ENCODE data around the gene FOXD3.
"Not testable (repeated sequence)": the region's sequence is repeated elsewhere in the genome, so short reads cannot be mapped to it uniquely, and the experiment has no call there.

The FOXD3 gene

GRCh38 chr1:63352736-63353135, 30.4 kb downstream of the FOXD3 start:
- H3K9me3 ChIP-seq (replicated peaks; ENCODE audit: insufficient read depth, low read length) = no peaks in the 10 kb centered on the region

GRCh38 chr1:63356234-63356633, 33.9 kb downstream of the FOXD3 start:
- H3K4me2 ChIP-seq (ENCODE audit: low read depth, low read length); H3K79me2 ChIP-seq (ENCODE audit: low read length); H3K4me3 ChIP-seq (ENCODE audit: low read length); H3K36me3 ChIP-seq (replicated peaks; ENCODE audit: insufficient read depth, low read length); H3K27ac ChIP-seq (ENCODE audit: low read length); H3F3A ChIP-seq (ENCODE audit: insufficient read depth, low read length); DNase-seq; H4K20me1 ChIP-seq (ENCODE audit: insufficient read depth, low read length); H2AFZ ChIP-seq (ENCODE audit: low read length); H3K9me3 ChIP-seq (replicated peaks; ENCODE audit: insufficient read depth, low read length); H3K27me3 ChIP-seq (replicated peaks; ENCODE audit: insufficient read depth, low read length); H3K9ac ChIP-seq (ENCODE audit: low read length); H3K9me2 ChIP-seq (replicated peaks; ENCODE audit: insufficient read depth, low read length); H3K4me1 ChIP-seq (ENCODE audit: low read length): not testable (repeated sequence)

More at GRCh38 chr1:63352736-63353135, 30.4 kb downstream of the FOXD3 start:
- no peaks in the 10 kb centered on the region for H4K20me1 ChIP-seq (ENCODE audit: insufficient read depth, low read length)
- H3K27me3 ChIP-seq (replicated peaks; ENCODE audit: insufficient read depth, low read length) = no peaks in the 10 kb centered on the region
- no peaks in the 10 kb centered on the region for H3F3A ChIP-seq (ENCODE audit: insufficient read depth, low read length)
- H3K4me2 ChIP-seq (ENCODE audit: low read depth, low read length) = no peak overlapping the region
- no peak for DNase-seq
- no peaks in the 10 kb centered on the region for H3K79me2 ChIP-seq (ENCODE audit: low read length)
- no peak overlapping the region for H3K4me3 ChIP-seq (ENCODE audit: low read length)
- H2AFZ ChIP-seq (ENCODE audit: low read length) = no peak overlapping the region
- H3K27ac ChIP-seq (ENCODE audit: low read length) = no peak overlapping the region
- TF ChIP-seq EZH2 (optimal IDR thresholded peaks at IDR 0.05; ENCODE audit: low read depth, low read length) = no peak
- no peak for TF ChIP-seq EZH2phosphoT487 (IDR thresholded peaks at IDR 0.05; ENCODE audit: low read length)
- TF ChIP-seq CTCF (IDR thresholded peaks at IDR 0.05; ENCODE audit: low read length) = no peak
- H3K4me1 ChIP-seq (ENCODE audit: low read length) = no peaks in the 10 kb centered on the region
- no peak overlapping the region for H3K9ac ChIP-seq (ENCODE audit: low read length)
- H3K9me2 ChIP-seq (replicated peaks; ENCODE audit: insufficient read depth, low read length) = no peaks in the 10 kb centered on the region
- H3K36me3 ChIP-seq (replicated peaks; ENCODE audit: insufficient read depth, low read length) = no peaks in the 10 kb centered on the region

GRCh38 chr1:63359561-63359960, 37.2 kb downstream of the FOXD3 start:
- no peak overlapping the region for H2AFZ ChIP-seq (ENCODE audit: low read length)
- H3K4me1 ChIP-seq (ENCODE audit: low read length) = no peaks in the 10 kb centered on the region
- DNase-seq = no peak
- H3K79me2 ChIP-seq (ENCODE audit: low read length) = no peaks in the 10 kb centered on the region
- no peaks in the 10 kb centered on the region for H4K20me1 ChIP-seq (ENCODE audit: insufficient read depth, low read length)
- no peaks in the 10 kb centered on the region for H3K27me3 ChIP-seq (replicated peaks; ENCODE audit: insufficient read depth, low read length)
- no peak overlapping the region for H3K9ac ChIP-seq (ENCODE audit: low read length)
- TF ChIP-seq CTCF (IDR thresholded peaks at IDR 0.05; ENCODE audit: low read length) = no peak
- no peak for TF ChIP-seq EZH2phosphoT487 (IDR thresholded peaks at IDR 0.05; ENCODE audit: low read length)
- no peak for TF ChIP-seq EZH2 (optimal IDR thresholded peaks at IDR 0.05; ENCODE audit: low read depth, low read length)
- no peaks in the 10 kb centered on the region for H3K36me3 ChIP-seq (replicated peaks; ENCODE audit: insufficient read depth, low read length)
- H3K4me2 ChIP-seq (ENCODE audit: low read depth, low read length) = no peak overlapping the region
- H3F3A ChIP-seq (ENCODE audit: insufficient read depth, low read length) = no peaks in the 10 kb centered on the region
- no peaks in the 10 kb centered on the region for H3K9me2 ChIP-seq (replicated peaks; ENCODE audit: insufficient read depth, low read length)
- H3K4me3 ChIP-seq (ENCODE audit: low read length) = no peak overlapping the region
- H3K27ac ChIP-seq (ENCODE audit: low read length) = no peak overlapping the region
- H3K9me3 ChIP-seq (replicated peaks; ENCODE audit: insufficient read depth, low read length) = no peaks in the 10 kb centered on the region

GRCh38 chr1:63362073-63362472, 39.7 kb downstream of the FOXD3 start:
- DNase-seq = no peak
- peaks cover 3% of the 10 kb centered on the region; the same call in 1 of the 2 replicates for H3K4me1 ChIP-seq (ENCODE audit: low read length)
- no peaks in the 10 kb centered on the region for H4K20me1 ChIP-seq (ENCODE audit: insufficient read depth, low read length)
- no peak overlapping the region for H2AFZ ChIP-seq (ENCODE audit: low read length)
- H3K9me2 ChIP-seq (replicated peaks; ENCODE audit: insufficient read depth, low read length) = no peaks in the 10 kb centered on the region
- no peak overlapping the region for H3K27ac ChIP-seq (ENCODE audit: low read length)
- H3K4me2 ChIP-seq (ENCODE audit: low read depth, low read length) = no peak overlapping the region
- H3K79me2 ChIP-seq (ENCODE audit: low read length) = no peaks in the 10 kb centered on the region
- no peaks in the 10 kb centered on the region for H3K36me3 ChIP-seq (replicated peaks; ENCODE audit: insufficient read depth, low read length)
- no peaks in the 10 kb centered on the region for H3K9me3 ChIP-seq (replicated peaks; ENCODE audit: insufficient read depth, low read length)
- TF ChIP-seq EZH2phosphoT487 (IDR thresholded peaks at IDR 0.05; ENCODE audit: low read length) (no peak), EZH2 (optimal IDR thresholded peaks at IDR 0.05; ENCODE audit: low read depth, low read length) (no peak), CTCF (IDR thresholded peaks at IDR 0.05; ENCODE audit: low read length) (no peak)
- peaks cover 8% of the 10 kb centered on the region; the same call in 1 of the 2 replicates for H3F3A ChIP-seq (ENCODE audit: insufficient read depth, low read length)
- H3K27me3 ChIP-seq (replicated peaks; ENCODE audit: insufficient read depth, low read length) = no peaks in the 10 kb centered on the region
- no peak overlapping the region for H3K4me3 ChIP-seq (ENCODE audit: low read length)
- H3K9ac ChIP-seq (ENCODE audit: low read length) = no peak overlapping the region

Measured in MM.1S (cell line).